HepG2 (cell line): Measurements from ENCODE around the gene RAC2.

Experiments
- EP300 ChIP-seq, 3 experiments: sonication (generic) in 1 of 3; formaldehyde crosslinking in 1 of 3; IDR thresholded peaks; 2 replicates each; pipeline versions ENCODE4 v1.5.1 to v1.6.1; 2011 to 2020; ENCODE audit warnings: low read depth in 2 of 3, low read length in 2 of 3, borderline replicate concordance in 1 of 3, improper control_type of control experiment in 1 of 3, mild to moderate bottlenecking in 1 of 3, missing genetic modification reagents in 1 of 3, moderate library complexity in 1 of 3
- FOSL2 ChIP-seq: sonication (generic); formaldehyde crosslinking; IDR thresholded peaks from 2 replicates; pipeline ENCODE4 v1.4.0; 2020; ENCODE audit warnings: missing genetic modification reagents
- KDM3A ChIP-seq: IDR thresholded peaks from 2 replicates; pipeline ENCODE4 v1.6.1; 2018; ENCODE audit warnings: low read depth, missing compliant biosample characterization
- POLR2A ChIP-seq, 2 experiments: IDR thresholded peaks; 2 replicates each; pipeline ENCODE4 v1.6.1; 2011; ENCODE audit warnings: low read depth in 2 of 2, low read length in 2 of 2, mild to moderate bottlenecking in 1 of 2, moderate library complexity in 1 of 2; ENCODE audit not compliant: insufficient read depth in 1 of 2
- POLR2AphosphoS5 ChIP-seq: IDR thresholded peaks from 2 replicates; pipeline ENCODE4 v1.6.1; 2012; ENCODE audit warnings: low read depth, low read length
- ZNF549 ChIP-seq: sonication (generic); formaldehyde crosslinking; IDR thresholded peaks from 2 replicates; pipeline ENCODE4 v1.5.0; 2020; ENCODE audit warnings: missing genetic modification reagents
- ZNF75D ChIP-seq: sonication (generic); formaldehyde crosslinking; IDR thresholded peaks from 2 replicates; pipeline ENCODE4 v1.8.1; 2023; ENCODE audit warnings: missing genetic modification reagents, mild to moderate bottlenecking, borderline replicate concordance
- ZNF816 ChIP-seq: sonication (generic); formaldehyde crosslinking; IDR thresholded peaks from 2 replicates; pipeline ENCODE4 v1.8.0; 2022; ENCODE audit warnings: missing genetic modification reagents, mild to moderate bottlenecking, borderline replicate concordance
- TF ChIP-seq, protein P1 (sequence below), 2 experiments: sonication (generic) in 1 of 2; formaldehyde crosslinking in 1 of 2; IDR thresholded peaks; 2 replicates each; pipeline versions ENCODE4 v1.4.0 to v1.6.1; 2018 to 2020; ENCODE audit warnings: missing genetic modification reagents in 2 of 2, borderline replicate concordance in 1 of 2, low read depth in 1 of 2, mild to moderate bottlenecking in 1 of 2, missing biosample characterization in 1 of 2
- TF ChIP-seq, protein P2 (sequence below): sonication (generic); formaldehyde crosslinking; IDR thresholded peaks from 2 replicates; pipeline ENCODE4 v1.5.0; 2020; ENCODE audit warnings: mild to moderate bottlenecking, missing genetic modification reagents, moderate library complexity
- TF ChIP-seq, protein P3 (sequence below): sonication (generic); formaldehyde crosslinking; IDR thresholded peaks from 2 replicates; pipeline ENCODE4 v1.5.0; 2020; ENCODE audit warnings: missing genetic modification reagents
- TF ChIP-seq, protein P4 (sequence below): sonication (generic); formaldehyde crosslinking; IDR thresholded peaks from 2 replicates; pipeline ENCODE4 v1.4.0; 2020; ENCODE audit warnings: missing genetic modification reagents

DNA sequence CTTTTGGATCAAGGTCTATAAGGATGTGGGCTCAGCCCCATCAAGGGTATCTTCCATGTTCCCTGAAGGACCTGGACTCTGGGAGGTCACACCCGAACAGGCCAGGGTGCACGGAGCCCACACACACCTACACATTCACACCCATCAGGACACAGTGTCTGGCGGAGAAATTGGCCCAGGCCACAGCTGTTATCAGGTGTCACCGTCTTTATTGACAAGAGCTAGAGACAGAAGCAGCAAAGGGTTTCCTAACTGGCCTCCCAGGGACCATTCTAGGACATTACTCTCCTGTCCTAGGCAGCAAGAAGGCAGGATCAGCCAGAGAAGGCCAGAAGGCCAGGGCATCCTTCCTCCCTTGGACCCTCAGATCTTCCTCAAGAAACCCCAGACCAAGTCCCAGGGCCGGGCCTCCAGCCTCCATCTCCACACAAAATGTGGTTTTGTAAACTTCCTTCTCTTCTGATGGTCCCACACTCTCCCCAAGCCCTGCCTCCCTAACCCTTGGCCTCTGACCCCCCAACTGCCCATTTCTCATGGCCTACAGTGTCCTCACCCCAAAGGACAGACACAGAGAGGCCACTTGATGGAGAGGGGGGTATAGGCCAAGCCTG lies 39.9 kb downstream of the RAC2 start:
- TF ChIP-seq KDM3A: no peak
- no peak for TF ChIP-seq POLR2AphosphoS5
- no peak for TF ChIP-seq POLR2A (IDR thresholded peaks at IDR 0.05; ENCODE audit: insufficient read depth in 1 of 2, low read depth in 2 of 2, low read length in 2 of 2)
- TF ChIP-seq ZNF816 (CRISPR knock-in tag): no peak
- TF ChIP-seq, protein P1, sequence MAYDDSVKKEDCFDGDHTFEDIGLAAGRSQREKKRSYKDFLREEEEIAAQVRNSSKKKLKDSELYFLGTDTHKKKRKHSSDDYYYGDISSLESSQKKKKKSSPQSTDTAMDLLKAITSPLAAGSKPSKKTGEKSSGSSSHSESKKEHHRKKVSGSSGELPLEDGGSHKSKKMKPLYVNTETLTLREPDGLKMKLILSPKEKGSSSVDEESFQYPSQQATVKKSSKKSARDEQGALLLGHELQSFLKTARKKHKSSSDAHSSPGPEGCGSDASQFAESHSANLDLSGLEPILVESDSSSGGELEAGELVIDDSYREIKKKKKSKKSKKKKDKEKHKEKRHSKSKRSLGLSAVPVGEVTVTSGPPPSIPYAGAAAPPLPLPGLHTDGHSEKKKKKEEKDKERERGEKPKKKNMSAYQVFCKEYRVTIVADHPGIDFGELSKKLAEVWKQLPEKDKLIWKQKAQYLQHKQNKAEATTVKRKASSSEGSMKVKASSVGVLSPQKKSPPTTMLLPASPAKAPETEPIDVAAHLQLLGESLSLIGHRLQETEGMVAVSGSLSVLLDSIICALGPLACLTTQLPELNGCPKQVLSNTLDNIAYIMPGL (CRISPR knock-in tag; IDR thresholded peaks at IDR 0.05; ENCODE audit: borderline replicate concordance in 1 of 2, low read depth in 1 of 2): no peak
- TF ChIP-seq, protein P2, sequence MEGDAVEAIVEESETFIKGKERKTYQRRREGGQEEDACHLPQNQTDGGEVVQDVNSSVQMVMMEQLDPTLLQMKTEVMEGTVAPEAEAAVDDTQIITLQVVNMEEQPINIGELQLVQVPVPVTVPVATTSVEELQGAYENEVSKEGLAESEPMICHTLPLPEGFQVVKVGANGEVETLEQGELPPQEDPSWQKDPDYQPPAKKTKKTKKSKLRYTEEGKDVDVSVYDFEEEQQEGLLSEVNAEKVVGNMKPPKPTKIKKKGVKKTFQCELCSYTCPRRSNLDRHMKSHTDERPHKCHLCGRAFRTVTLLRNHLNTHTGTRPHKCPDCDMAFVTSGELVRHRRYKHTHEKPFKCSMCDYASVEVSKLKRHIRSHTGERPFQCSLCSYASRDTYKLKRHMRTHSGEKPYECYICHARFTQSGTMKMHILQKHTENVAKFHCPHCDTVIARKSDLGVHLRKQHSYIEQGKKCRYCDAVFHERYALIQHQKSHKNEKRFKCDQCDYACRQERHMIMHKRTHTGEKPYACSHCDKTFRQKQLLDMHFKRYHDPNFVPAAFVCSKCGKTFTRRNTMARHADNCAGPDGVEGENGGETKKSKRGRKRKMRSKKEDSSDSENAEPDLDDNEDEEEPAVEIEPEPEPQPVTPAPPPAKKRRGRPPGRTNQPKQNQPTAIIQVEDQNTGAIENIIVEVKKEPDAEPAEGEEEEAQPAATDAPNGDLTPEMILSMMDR (CRISPR knock-in tag): no peak
- TF ChIP-seq, protein P3, sequence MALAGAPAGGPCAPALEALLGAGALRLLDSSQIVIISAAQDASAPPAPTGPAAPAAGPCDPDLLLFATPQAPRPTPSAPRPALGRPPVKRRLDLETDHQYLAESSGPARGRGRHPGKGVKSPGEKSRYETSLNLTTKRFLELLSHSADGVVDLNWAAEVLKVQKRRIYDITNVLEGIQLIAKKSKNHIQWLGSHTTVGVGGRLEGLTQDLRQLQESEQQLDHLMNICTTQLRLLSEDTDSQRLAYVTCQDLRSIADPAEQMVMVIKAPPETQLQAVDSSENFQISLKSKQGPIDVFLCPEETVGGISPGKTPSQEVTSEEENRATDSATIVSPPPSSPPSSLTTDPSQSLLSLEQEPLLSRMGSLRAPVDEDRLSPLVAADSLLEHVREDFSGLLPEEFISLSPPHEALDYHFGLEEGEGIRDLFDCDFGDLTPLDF: no peak
- TF ChIP-seq, protein P4, sequence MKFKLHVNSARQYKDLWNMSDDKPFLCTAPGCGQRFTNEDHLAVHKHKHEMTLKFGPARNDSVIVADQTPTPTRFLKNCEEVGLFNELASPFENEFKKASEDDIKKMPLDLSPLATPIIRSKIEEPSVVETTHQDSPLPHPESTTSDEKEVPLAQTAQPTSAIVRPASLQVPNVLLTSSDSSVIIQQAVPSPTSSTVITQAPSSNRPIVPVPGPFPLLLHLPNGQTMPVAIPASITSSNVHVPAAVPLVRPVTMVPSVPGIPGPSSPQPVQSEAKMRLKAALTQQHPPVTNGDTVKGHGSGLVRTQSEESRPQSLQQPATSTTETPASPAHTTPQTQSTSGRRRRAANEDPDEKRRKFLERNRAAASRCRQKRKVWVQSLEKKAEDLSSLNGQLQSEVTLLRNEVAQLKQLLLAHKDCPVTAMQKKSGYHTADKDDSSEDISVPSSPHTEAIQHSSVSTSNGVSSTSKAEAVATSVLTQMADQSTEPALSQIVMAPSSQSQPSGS (CRISPR knock-in tag): no peak
- TF ChIP-seq ZNF75D (CRISPR knock-in tag): no peak
- TF ChIP-seq FOSL2 (CRISPR knock-in tag): no peak
- no peak for TF ChIP-seq ZNF549 (CRISPR knock-in tag)
- TF ChIP-seq EP300 (IDR thresholded peaks at IDR 0.05; ENCODE audit: low read depth in 2 of 2, low read length in 2 of 2): no peak
- no peak for TF ChIP-seq EP300 (CRISPR knock-in tag; IDR thresholded peaks at IDR 0.05; ENCODE audit: borderline replicate concordance)
